OCI-LY7 (cell line): ENCODE measurements around the gene TRAM2. TPM values are rescaled to one million over a fixed set of nuclear protein-coding genes. Genes with fewer than 3 reads are reported as not detected.

Experiments used
- BruUV-seq: library from RNA; stranded (reverse); fragments of 400-500 nt; replicated peaks from 2 replicates; lab custom pipeline; 2021; lab: Mats Ljungman, UMichigan
- CTCF ChIA-PET: fragments of 300-600 bp; sonication (Branson Sonifier 250); formaldehyde crosslinking; loops from one replicate; lab custom pipeline; 2022; ENCODE audit warnings: antibody characterized with exemption; ENCODE audit not compliant: unreplicated experiment; lab: Charles Lee
- POLR2A ChIA-PET: fragments of 300-600 bp; sonication (Branson Sonifier 250); formaldehyde crosslinking; loops from one replicate; lab custom pipeline; 2022; ENCODE audit warnings: antibody characterized with exemption; lab: Charles Lee
- DNase-seq: peaks from one replicate; pipeline ENCODE4 v3.0.0-alpha.2; 2015; ENCODE audit warnings: low spot score
- H2AFZ ChIP-seq: fragments of 200-600 bp; sonication (generic), shearing (Covaris generic); 2 replicates; pipeline ENCODE4 v1.6.1; 2014; ENCODE audit warnings: mild to moderate bottlenecking, antibody characterized with exemption, low read length, moderate library complexity
- H3K27ac ChIP-seq: fragments of 200-600 bp; sonication (generic); 2 replicates; pipeline ENCODE4 v1.5.1; 2014; ENCODE audit warnings: mixed run types, low read depth, mild to moderate bottlenecking, moderate library complexity, low read length, inconsistent platforms; ENCODE audit not compliant: poor library complexity, severe bottlenecking
- H3K36me3 ChIP-seq: fragments of 200-600 bp; sonication (generic); 2 replicates; pipeline ENCODE4 v1.6.1; 2014; ENCODE audit warnings: mild to moderate bottlenecking, antibody characterized with exemption, low read length, moderate library complexity, mixed read lengths; ENCODE audit not compliant: insufficient read depth
- H3K4me1 ChIP-seq: fragments of 200-600 bp; sonication (generic); 2 replicates; pipeline ENCODE4 v1.5.1; 2014; ENCODE audit warnings: mild to moderate bottlenecking, low read length; ENCODE audit not compliant: insufficient read depth, poor library complexity, severe bottlenecking
- H3K4me2 ChIP-seq: fragments of 200-600 bp; sonication (generic); 2 replicates; pipeline ENCODE4 v1.6.1; 2014; ENCODE audit warnings: mild to moderate bottlenecking, low read length
- H3K4me3 ChIP-seq: fragments of 200-600 bp; sonication (generic); 2 replicates; pipeline ENCODE4 v1.5.1; 2014; ENCODE audit warnings: mild to moderate bottlenecking, low read depth, low read length; ENCODE audit not compliant: poor library complexity, severe bottlenecking
- H3K79me2 ChIP-seq: fragments of 200-600 bp; sonication (generic); 2 replicates; pipeline ENCODE4 v1.6.1; 2016; ENCODE audit warnings: low read depth, mild to moderate bottlenecking, low read length, moderate library complexity, mixed read lengths; ENCODE audit not compliant: insufficient read depth
- H3K9me2 ChIP-seq: fragments of 200-600 bp; sonication (generic); 2 replicates; pipeline ENCODE4 v1.6.1; 2016; ENCODE audit warnings: mild to moderate bottlenecking, low read length, mixed read lengths; ENCODE audit not compliant: insufficient read depth
- H3K9me3 ChIP-seq: fragments of 200-600 bp; sonication (generic); 2 replicates; pipeline ENCODE4 v1.6.1; 2014; ENCODE audit warnings: mild to moderate bottlenecking, mixed run types, low read length, mixed read lengths
- H4K20me1 ChIP-seq: fragments of 200-600 bp; sonication (generic); 2 replicates; pipeline ENCODE4 v1.6.1; 2014; ENCODE audit warnings: mild to moderate bottlenecking, antibody characterized with exemption, low read length, moderate library complexity, mixed read lengths; ENCODE audit not compliant: insufficient read depth
- EZH2phosphoT487 ChIP-seq: fragments of 200-600 bp; sonication (generic); IDR thresholded peaks from 2 replicates; pipeline ENCODE4 v1.6.1; 2018; ENCODE audit warnings: low read depth, borderline replicate concordance, mild to moderate bottlenecking, mixed run types, antibody characterized with exemption, low read length, moderate library complexity, mixed read lengths
- intact Hi-C: fragments of 100-400 bp; cut with micrococcal nuclease; formaldehyde crosslinking; loops from one replicate; pipeline ENCODE4 v1.10.0; 2022; ENCODE audit not compliant: unreplicated experiment
- total RNA-seq, 2 experiments: library from RNA; depleted of rRNA in 1 of 2; stranded (reverse); fragments of >200 nt in 1 of 2; shearing (Covaris generic) in 1 of 2; gene quantifications; 2 replicates each; pipeline ENCODE4 v1.2.3, GENCODE V29; 2014 to 2022
- TF ChIP-seq, protein P1 (sequence below): fragments of 200-600 bp; sonication (generic); conservative IDR thresholded peaks from 2 replicates; pipeline ENCODE4 v1.5.1; 2014; ENCODE audit warnings: mild to moderate bottlenecking, antibody characterized with exemption, low read length, moderate library complexity, mixed read lengths

The TRAM2 gene
- total RNA-seq, 2 experiments from 2014 or later, result 19.3 to 38.2 TPM

DNA sequence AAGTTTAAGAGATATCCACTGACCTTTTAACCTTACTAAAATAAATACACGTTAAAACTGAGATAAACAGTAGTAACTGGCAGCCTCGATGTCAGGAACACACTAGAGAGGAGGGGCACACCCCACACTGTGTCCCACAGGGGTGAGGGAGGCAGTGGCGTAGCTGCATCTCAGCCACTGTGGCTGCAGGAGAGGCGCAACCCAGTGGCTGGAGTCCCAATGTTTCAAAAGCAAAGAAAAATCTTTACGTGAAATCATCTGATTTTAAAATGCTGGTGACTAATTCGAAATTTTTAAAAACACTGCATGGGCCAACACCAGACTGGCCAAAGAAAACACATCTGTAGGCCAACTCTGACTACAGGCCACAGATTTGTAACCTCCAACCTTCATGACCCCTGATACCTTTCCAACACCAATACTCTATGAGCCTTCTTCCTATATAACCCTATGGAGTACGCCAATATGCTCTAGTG is 54.7 kb downstream of the TRAM2 start:
- BruUV-seq, result no TSS peak
- intact Hi-C loops, result no loop called here
- ChIA-PET POLR2A (interaction anchor here (0.6 to 3.9 kb wide), 9 partner anchors 8 to 141 kb away, joined by 3 to 28 read pairs (median 5); no protein-coding TSS in a partner anchor), CTCF (no interaction called here)
- no peak for TF ChIP-seq EZH2phosphoT487
- TF ChIP-seq, protein P1, sequence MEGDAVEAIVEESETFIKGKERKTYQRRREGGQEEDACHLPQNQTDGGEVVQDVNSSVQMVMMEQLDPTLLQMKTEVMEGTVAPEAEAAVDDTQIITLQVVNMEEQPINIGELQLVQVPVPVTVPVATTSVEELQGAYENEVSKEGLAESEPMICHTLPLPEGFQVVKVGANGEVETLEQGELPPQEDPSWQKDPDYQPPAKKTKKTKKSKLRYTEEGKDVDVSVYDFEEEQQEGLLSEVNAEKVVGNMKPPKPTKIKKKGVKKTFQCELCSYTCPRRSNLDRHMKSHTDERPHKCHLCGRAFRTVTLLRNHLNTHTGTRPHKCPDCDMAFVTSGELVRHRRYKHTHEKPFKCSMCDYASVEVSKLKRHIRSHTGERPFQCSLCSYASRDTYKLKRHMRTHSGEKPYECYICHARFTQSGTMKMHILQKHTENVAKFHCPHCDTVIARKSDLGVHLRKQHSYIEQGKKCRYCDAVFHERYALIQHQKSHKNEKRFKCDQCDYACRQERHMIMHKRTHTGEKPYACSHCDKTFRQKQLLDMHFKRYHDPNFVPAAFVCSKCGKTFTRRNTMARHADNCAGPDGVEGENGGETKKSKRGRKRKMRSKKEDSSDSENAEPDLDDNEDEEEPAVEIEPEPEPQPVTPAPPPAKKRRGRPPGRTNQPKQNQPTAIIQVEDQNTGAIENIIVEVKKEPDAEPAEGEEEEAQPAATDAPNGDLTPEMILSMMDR, result no peak
- no peak overlapping the region for H2AFZ ChIP-seq
- peak overlapping the region; percentile 48; the same call in 1 of the 2 replicates for H3K4me2 ChIP-seq
- peaks cover 31% of the 10 kb centered on the region for H3K4me1 ChIP-seq
- no peak overlapping the region for H3K27ac ChIP-seq
- no peak for DNase-seq
- peaks cover 5% of the 10 kb centered on the region; the same call in 1 of the 2 replicates for H3K79me2 ChIP-seq
- no peaks in the 10 kb centered on the region for H3K9me2 ChIP-seq
- H3K36me3 ChIP-seq, result peaks cover 19% of the 10 kb centered on the region
- no peak overlapping the region for H3K4me3 ChIP-seq
- no peaks in the 10 kb centered on the region for H4K20me1 ChIP-seq
- H3K9me3 ChIP-seq, result no peaks in the 10 kb centered on the region

DNA sequence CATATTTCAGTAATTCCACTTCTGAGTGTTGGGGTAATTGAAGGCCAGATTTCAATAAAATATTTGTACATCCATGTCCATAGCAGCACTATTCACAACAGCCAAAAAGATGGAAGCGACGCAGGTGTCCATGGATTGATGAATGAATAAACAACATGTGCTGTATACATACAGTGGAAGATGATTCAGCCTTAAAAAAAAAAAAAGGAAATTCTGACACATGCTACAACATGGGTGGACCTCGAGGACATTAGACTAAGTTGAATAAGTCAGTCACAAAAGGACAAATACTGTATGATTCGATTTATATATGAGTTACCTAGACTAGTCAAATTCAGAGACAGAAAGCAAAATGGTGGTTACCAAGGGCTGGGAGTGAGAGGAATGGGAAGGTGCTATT is 57.2 kb downstream of the TRAM2 start:
- H3K9me2 ChIP-seq, result no peaks in the 10 kb centered on the region
- no peaks in the 10 kb centered on the region for H3K9me3 ChIP-seq
- no peak overlapping the region for H3K27ac ChIP-seq
- peaks cover 5% of the 10 kb centered on the region; the same call in 1 of the 2 replicates for H3K79me2 ChIP-seq
- TF ChIP-seq, protein P1, result no peak
- no peak overlapping the region for H3K4me2 ChIP-seq
- intact Hi-C loops, result no loop called here
- no peak for DNase-seq
- BruUV-seq, result no TSS peak
- H3K36me3 ChIP-seq, result peaks cover 42% of the 10 kb centered on the region
- peaks cover 30% of the 10 kb centered on the region for H3K4me1 ChIP-seq
- H2AFZ ChIP-seq, result no peak overlapping the region
- H3K4me3 ChIP-seq, result no peak overlapping the region
- ChIA-PET CTCF (interaction anchor here (1.2 kb wide), 1 partner anchor 23 kb away, joined by 5 read pairs; no protein-coding TSS in a partner anchor), POLR2A (no interaction called here)
- H4K20me1 ChIP-seq, result no peaks in the 10 kb centered on the region

DNA sequence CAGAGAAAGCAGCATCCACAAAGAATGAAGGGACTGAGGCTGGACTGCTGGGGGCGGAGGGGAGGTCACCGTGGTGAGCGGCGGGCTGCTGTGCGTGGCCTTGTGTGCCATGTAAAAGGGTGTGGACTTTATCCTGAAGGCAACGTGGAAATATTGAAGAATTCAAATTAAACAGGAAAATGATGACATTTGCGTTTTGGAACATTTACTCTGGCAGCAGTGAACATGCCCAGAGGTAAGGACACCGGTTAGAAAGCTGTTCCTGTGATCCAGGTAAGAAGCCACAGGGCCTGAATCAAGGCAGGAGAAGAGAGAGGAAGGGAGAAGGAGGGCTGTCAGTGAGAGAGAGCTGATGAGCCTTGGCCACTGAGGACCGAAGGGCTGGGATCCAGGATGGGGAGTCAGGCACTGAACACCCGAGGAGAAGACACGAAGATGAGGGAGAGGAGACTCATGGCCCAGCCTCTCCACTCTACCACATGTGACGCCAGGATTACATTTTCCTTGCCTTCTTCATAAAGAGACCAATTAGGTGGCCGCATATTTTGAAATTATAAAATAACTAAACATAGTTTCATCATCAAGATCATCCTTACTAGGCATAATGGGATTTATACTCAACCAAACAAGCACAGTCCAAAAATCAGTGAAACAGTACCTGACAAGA is 58.4 kb downstream of the TRAM2 start:
- TF ChIP-seq, protein P1, result no peak
- TF ChIP-seq EZH2phosphoT487, result no peak
- Histone ChIP-seq H3K4me1 (peaks cover 18% of the 10 kb centered on the region), H3K4me3 (no peak overlapping the region), H3K36me3 (peaks cover 54% of the 10 kb centered on the region), H2AFZ (no peak overlapping the region), H3K27ac (no peak overlapping the region), H3K9me3 (no peaks in the 10 kb centered on the region), H3K4me2 (no peak overlapping the region), H3K9me2 (no peaks in the 10 kb centered on the region), H4K20me1 (no peaks in the 10 kb centered on the region), H3K79me2 (peaks cover 5% of the 10 kb centered on the region; the same call in 1 of the 2 replicates)
- BruUV-seq, result no TSS peak
- no peak for DNase-seq
- intact Hi-C loops, result no loop called here
- ChIA-PET CTCF (no interaction called here), POLR2A (no interaction called here)
